Activated CD4-positive, CD25-positive, alpha-beta regulatory T cell treated with anti-CD3 and anti-CD28 coated beads, Interleukin-2, amount 50 U/mL, for 16 hours (primary cell): Measurements from ENCODE around the gene C1QBP.
A peak's percentile ranks its signal among the peaks of the same experiment; 100 is the strongest.
"Not testable (repeated sequence)": the region's sequence is repeated elsewhere in the genome, so short reads cannot be mapped to it uniquely, and the experiment has no call there.

ENCODE experiments used
- DNase-seq: peaks from one replicate; pipeline ENCODE4 v3.0.0-alpha.2; 2020; ENCODE audit warnings: low read depth, low spot score

The C1QBP gene

DNA sequence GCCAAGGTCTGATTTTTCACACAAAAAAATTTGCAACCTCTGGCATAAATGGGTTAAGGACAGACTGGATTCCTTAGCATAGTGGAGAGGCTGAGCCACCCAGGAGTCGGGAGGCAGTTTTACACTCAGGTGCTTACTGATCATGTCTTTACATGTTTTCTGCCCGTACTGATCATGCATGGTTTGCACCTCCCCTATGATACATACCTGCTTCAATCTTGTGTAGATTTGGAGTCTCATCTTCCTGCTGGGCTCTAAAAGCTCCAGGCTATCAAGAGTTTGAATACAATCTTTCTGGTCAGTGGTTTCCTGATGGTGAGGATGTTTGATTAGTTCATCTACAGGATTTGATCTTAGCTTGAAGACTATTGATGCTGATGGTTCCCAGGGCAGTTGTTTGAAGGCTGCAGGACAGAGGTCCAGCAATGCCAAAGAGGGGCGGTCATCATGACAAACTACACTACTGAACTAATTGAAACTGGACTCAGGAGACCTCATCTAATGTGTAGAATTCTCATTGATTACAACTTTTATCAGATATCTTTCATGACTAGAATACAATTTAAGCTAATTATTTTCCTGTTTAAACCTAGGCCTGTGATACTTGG is 6.9 kb downstream of the C1QBP start:
- no peak for DNase-seq

- DNase-seq: not testable (repeated sequence)
Observed at GRCh38 chr17:5431234-5431633, 7.7 kb downstream of the C1QBP start.

DNA sequence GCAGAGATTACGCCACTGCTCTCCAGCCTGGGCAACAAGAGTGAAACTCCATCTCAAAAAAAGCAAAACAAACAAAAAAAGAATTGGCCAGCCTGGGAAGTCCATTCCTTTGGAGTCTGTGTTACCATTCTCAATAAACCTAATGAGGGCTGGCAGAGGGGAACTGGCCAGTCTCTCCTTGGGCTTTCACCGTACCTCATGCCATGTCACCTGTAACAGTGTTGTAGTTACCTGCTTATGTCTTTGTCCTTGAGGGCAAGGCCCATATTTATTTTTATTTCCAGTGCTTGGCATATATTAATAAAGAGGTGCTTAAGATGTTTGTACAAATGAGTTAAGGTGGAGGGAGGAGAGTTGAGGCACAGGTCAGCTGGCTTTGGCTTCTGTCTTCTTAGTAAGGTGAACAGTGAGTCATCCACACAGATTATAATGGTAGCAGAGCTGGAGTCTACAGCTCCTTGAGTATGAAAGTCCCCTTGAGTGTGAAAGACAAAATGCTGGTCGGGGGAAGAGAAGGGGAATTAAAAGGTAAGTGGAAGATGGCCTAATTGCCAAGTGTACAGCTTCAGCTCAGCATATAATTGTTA is 8.4 kb downstream of the C1QBP start:
- DNase-seq: no peak

- DNase-seq: no peak
Observed at GRCh38 chr17:5429191-5429887, 9.6 kb downstream of the C1QBP start.

- DNase-seq: no peak
Observed at GRCh38 chr17:5425826-5426225, 13.1 kb downstream of the C1QBP start.

DNA sequence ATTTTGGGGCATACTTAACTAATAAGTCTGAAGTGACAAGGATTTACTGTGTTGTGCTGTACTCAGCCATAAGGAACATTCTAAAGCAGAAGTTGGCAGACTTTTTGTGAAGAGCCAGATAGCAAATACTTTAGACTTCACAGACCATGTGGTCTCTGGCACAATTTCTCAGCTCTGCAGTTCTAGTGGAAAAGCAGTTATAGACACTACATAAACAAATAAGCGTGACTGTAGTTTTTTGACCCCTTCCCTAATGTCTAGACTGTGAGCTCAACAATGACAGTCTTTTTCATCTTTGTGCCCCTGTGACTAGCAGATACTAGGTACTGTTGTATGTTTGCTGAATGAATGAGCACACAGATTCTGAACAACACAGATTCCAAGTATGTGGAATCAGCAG is 14.0 kb downstream of the C1QBP start:
- no peak for DNase-seq

DNA sequence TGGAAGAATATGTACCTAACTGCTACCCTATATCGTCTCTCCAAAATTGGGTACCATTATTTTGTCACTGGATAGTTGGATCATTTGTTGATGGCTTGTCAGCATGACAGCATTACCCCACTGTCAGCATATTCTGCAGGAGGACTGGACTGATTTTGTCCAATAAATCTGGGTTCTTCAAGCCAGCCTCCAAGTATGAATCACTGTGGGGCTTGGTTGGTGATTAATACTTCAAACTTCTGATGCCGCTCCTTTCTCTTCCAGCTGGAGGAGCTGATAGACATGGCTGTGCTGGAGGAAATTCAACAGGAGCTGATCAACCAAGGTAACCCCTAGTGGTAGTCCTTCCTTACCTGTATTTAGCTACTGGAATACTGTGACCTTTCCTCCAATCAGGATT is 16.4 kb downstream of the C1QBP start:
- no peak for DNase-seq

GRCh38 chr17:5419959-5420653 is 18.8 kb downstream of the C1QBP start, which contains the start of gene RPAIN:
Gene RPAIN (plus strand): TSS chr17:5420182. CDS start chr17:5420211, 29 bp downstream.
- peak; percentile 86 for DNase-seq

DNA sequence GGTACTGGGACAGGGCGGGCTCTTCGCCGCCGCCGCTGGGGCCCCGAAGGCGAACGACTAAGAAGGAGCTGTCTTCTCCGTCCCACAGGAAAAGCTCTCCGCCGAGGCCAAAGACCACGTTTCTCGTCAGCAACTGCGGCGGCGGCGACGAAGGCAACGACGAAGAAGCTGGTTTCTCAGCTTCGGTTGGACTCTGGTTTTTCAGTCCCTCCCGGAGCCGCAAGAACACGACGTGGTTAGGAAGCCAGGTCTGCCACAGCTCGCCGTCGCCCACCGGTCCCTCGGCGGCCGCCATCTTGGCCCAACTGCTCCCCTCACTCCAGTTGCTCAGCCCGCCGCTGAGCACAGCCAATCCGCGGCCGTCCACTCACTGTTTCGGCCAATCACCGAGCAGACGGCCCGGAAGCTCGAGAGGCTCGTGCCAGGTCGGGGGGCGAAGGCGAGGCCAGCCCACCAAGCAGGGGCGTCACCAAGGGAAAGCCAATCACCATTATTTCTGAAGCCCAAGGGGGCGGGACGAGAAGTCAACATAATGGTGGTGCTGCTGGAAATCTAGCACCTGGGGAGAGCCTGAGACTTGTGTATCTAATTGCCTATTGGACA is 19.5 kb downstream of the C1QBP start, which contains the start of gene NUP88:
Gene NUP88, minus strand, starts transcription at position 307 of the 603 bp plus-strand sequence. Its CDS starts 12 bp downstream, at position 295.
- DNase-seq: peak; percentile 96

DNA sequence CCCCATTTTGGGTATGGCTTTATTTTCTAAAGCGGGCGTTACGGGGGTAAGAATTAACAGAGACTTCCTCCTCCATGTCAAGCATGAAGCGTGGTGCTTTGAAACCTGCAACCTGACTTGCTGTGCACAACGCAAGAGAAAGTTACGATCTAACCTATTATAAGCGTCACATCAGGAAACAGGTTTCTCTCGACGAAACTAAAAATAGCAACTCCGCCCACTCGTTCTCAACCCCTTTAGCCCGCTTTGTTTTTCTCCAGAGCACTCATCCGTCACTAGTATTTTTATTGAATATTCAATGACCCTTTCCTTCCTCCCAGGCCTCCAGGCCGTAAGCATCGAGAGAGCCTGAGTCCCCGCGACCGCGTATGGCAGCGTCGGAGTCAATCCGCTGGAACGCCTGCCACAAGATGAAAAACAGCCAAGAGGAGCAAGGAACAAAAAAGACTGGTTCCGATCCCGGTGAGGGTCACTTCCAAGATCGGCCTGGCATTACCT is 20.0 kb downstream of the C1QBP start:
- DNase-seq: peak; percentile 54

DNA sequence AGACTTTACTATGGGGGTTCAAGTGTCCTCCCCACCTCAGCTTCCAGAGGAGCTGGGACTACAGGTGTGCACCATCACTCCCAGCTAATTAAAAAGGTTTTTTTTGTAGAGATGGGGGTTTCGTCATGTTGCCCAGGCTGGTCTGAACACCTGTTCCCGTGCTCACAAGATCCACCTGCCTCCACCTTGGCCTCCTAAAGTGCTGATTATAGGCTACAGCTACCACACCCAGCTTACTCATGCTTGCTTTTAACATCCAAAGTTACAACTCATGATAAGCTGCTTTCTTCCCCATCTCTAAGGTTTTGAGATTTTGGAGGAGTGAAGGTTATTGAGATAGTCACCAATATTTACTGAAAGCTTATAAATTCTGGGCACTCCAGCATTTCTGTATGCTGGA is 22.1 kb downstream of the C1QBP start:
- no peak for DNase-seq

DNA sequence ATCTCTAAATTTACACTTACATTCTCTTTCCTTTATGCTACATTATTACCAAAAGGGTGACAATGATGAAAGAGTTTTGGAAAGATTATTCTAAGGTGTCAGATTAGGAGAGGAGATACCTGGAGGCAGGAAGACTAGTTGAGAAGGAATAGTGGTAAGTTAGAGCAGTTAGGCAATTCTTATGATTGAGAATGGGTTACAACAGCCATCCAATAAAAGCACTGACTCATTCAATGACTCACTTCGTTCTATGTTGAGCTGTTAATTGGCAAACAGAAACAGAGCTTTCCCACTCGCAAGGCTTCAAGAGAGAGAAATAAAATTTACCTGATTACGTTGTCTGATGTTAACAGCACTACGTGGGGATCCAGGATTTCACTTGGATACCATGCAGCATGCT is 25.3 kb downstream of the C1QBP start:
- DNase-seq: no peak

- DNase-seq: no peak
Observed at GRCh38 chr17:5410594-5411272, 28.2 kb downstream of the C1QBP start.

DNA sequence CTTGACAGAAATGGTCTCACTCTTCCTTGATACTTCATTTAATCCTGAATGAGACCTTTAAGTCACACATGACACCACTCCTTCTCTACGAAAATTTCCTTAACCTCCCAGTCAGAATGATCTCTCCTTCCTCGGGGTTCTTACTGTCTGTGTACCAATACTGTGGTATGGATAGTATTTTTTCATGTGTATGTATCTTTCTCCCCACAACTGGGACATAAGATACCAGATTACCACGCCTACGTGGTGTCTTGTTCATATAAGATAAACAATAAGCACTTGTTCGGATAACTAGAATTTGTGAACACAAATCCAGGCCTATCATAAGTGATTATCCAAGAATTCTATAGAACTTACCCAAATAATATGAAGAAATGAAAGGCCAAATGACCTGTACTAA is 30.8 kb downstream of the C1QBP start:
- DNase-seq: no peak

DNA sequence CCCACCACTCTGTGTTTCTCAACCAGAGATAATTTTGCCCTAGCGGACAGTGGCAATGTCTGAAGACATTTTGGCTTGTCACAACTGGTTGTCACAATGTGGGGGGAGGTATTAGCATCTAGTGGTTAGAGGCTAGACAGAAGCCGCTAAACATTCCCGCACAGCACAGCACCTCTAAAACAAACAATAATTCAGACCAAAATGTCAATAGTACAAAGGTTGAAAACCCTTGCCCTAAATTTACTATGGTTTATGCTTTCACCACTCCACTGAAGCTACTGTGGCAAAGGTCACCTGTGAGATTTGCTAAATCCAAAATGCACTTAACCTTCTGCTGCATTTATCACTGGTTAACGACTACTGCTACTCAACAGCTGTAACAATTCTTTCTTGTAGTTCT is 33.6 kb downstream of the C1QBP start:
- no peak for DNase-seq

DNA sequence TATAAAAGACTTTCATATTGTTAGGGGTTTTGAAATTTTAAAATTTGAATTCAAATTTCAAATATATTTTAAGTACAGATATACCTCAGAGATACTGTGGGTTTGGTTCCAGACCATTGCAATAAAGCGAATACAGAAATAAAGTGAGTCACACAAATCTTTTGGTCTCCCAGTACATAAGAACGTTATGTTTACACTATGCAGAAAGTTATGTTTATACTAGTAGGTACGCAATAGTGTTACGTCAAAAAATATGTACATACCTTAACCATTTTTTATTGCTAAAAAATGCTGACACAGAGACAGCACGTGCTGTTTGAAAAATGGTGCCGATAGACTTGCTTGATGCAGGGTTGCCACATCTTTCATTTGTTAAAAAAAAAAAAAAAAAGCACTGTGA is 39.2 kb downstream of the C1QBP start:
- no peak for DNase-seq

DNA sequence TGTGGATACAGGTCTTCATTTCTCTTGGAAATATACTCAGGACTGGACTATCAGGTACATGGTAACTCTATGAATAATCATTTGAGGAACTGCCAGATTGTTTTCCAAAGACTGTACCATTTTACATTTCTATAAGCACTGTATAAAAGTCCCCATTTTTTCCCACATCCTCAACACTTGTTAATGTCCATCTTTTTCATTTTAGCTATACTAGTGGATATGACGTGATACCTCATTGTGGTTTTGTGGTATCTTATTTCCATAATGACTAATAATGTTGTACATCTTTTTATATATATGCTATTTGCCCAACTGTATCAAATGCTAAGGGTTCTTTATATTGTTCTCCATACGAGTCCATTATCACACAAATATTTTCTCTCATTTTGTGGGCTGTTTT is 42.3 kb downstream of the C1QBP start:
- DNase-seq: no peak

DNA sequence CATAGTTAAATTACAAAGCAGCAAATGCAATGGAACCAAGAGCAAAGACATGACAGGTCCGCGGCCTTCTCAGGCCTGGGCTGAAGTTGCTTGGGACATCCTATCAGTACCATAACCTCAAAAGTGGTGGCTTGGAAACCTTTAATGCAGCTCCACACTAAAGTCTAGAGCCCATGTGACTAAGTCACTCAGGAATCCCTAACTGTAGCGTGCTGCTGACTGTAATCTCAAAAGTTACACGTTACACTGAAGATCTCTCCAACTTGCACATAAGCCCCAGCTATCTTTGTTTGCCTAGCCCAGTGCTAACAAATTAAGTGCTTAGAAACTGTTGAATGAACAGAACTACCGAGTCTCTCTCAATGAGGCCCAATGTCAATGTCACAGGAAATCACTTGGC is 47.3 kb downstream of the C1QBP start:
- no peak for DNase-seq
